H1 (cell line): ENCODE results near the gene HCK. TPM values are rescaled to one million over a fixed set of nuclear protein-coding genes. Genes with fewer than 3 reads are reported as not detected.

Experiments used
- ASH2L ChIP-seq: fragments of 200-600, 300-600 bp; sonication (generic); IDR thresholded peaks from one replicate; pipeline ENCODE4 v1.7.1; 2017; ENCODE audit warnings: low read length
- CREB1 ChIP-seq: IDR thresholded peaks from 2 replicates; pipeline ENCODE4 v1.6.1; 2012; ENCODE audit warnings: inconsistent platforms
- HDAC2 ChIP-seq, 2 experiments: fragments of 300-600 bp in 1 of 2; sonication (generic) in 1 of 2; IDR thresholded peaks; 2 replicates each; pipeline ENCODE4 v1.6.1; 2011 to 2012; ENCODE audit warnings: low read depth in 2 of 2, low read length in 2 of 2, mild to moderate bottlenecking in 2 of 2, moderate library complexity in 2 of 2, borderline replicate concordance in 1 of 2, inconsistent platforms in 1 of 2
- KDM1A ChIP-seq: fragments of 200-600, 300-600 bp; sonication (generic); IDR thresholded peaks from 2 replicates; pipeline ENCODE4 v1.7.1; 2016; ENCODE audit warnings: mild to moderate bottlenecking, low read length, borderline replicate concordance
- MAFK ChIP-seq: IDR thresholded peaks from 2 replicates; pipeline ENCODE4 v1.6.1; 2012; ENCODE audit warnings: low read depth, mild to moderate bottlenecking, improper control_type of control experiment, low read length
- MAX ChIP-seq: IDR thresholded peaks from 2 replicates; pipeline ENCODE4 v1.6.1; 2012; ENCODE audit warnings: inconsistent platforms
- NANOG ChIP-seq: IDR thresholded peaks from 2 replicates; pipeline ENCODE4 v1.6.1; 2011; ENCODE audit warnings: low read length, low read depth, mild to moderate bottlenecking, inconsistent platforms; ENCODE audit not compliant: insufficient read depth, poor library complexity, severe bottlenecking
- NRF1 ChIP-seq: IDR thresholded peaks from 2 replicates; pipeline ENCODE4 v1.6.1; 2011; ENCODE audit warnings: mild to moderate bottlenecking, low read depth, low read length, improper control_type of control experiment
- PHF8 ChIP-seq: fragments of 200-600 bp; sonication (generic); conservative IDR thresholded peaks from 2 replicates; pipeline ENCODE4 v1.7.1; 2012; ENCODE audit warnings: low read depth, mild to moderate bottlenecking, inconsistent platforms, low read length, moderate library complexity
- POLR2A ChIP-seq, 2 experiments: IDR thresholded peaks; 1 replicate in 1 of 2; 2 replicates in 1 of 2; pipeline ENCODE4 v1.6.1; 2011; ENCODE audit warnings: low read depth in 2 of 2, low read length in 2 of 2, mild to moderate bottlenecking in 2 of 2; ENCODE audit errors: control extremely low read depth in 1 of 2
- RFX5 ChIP-seq: IDR thresholded peaks from 2 replicates; pipeline ENCODE4 v1.6.1; 2011; ENCODE audit warnings: low read depth, low read length, improper control_type of control experiment, borderline replicate concordance
- SAP30 ChIP-seq: fragments of 300-600 bp; sonication (generic); IDR thresholded peaks from 2 replicates; pipeline ENCODE4 v1.7.1; 2012; ENCODE audit warnings: low read length, moderate library complexity, mild to moderate bottlenecking, inconsistent platforms; ENCODE audit not compliant: insufficient read depth, insufficient replicate concordance
- SIX5 ChIP-seq: IDR thresholded peaks from 2 replicates; pipeline ENCODE4 v1.6.1; 2011; ENCODE audit warnings: mild to moderate bottlenecking, low read depth, low read length
- TAF1 ChIP-seq: IDR thresholded peaks from 2 replicates; pipeline ENCODE4 v1.6.1; 2011; ENCODE audit warnings: mild to moderate bottlenecking, low read depth, low read length
- TBP ChIP-seq: IDR thresholded peaks from 2 replicates; pipeline ENCODE4 v1.6.1; 2011; ENCODE audit warnings: low read depth, low read length, improper control_type of control experiment
- TEAD4 ChIP-seq: IDR thresholded peaks from 2 replicates; pipeline ENCODE4 v1.6.1; 2012; ENCODE audit warnings: low read depth, low read length, inconsistent platforms, mixed read lengths
- YY1 ChIP-seq: IDR thresholded peaks from 2 replicates; pipeline ENCODE4 v1.6.1; 2011; ENCODE audit warnings: low read depth, mild to moderate bottlenecking, low read length
- ZNF274 ChIP-seq: IDR thresholded peaks from 2 replicates; pipeline ENCODE4 v1.7.0; 2012; ENCODE audit warnings: low read length, borderline replicate concordance; ENCODE audit errors: extremely low read depth
- polyA plus RNA-seq, 7 experiments: library from polyadenylated mRNA; depleted of rRNA in 3 of 7; stranded (reverse) in 5 of 7; unstranded in 2 of 7; fragments of >200 nt in 5 of 7; fragments of 200-250 nt in 2 of 7; gene quantifications; 1 replicate in 5 of 7; 2 replicates in 1 of 7; 4 replicates in 1 of 7; pipeline versions ENCODE4 v1.2.1 to v1.2.3, GENCODE V29; 2011 to 2013; ENCODE audit warnings: missing spikeins in 2 of 7, mixed read lengths in 2 of 7
- total RNA-seq: library from RNA; stranded (reverse); fragmentation: NEBNext Ultra II Directional; extraction: Animal tissue kit (Norgen Biotek cat#: 25700); gene quantifications from 2 replicates; pipeline ENCODE4 v1.2.1, GENCODE V29; 2021
- TF ChIP-seq, protein P1 (sequence below): IDR thresholded peaks from 2 replicates; pipeline ENCODE4 v1.6.1; 2011; ENCODE audit warnings: low read length, improper control_type of control experiment
- TF ChIP-seq, protein P2 (sequence below), 3 experiments: IDR thresholded peaks; 1 replicate in 2 of 3; 2 replicates in 1 of 3; pipeline versions ENCODE4 v1.5.1 to v1.6.1; 2011; ENCODE audit warnings: low read length in 3 of 3, mild to moderate bottlenecking in 3 of 3, inconsistent platforms in 2 of 3, low read depth in 1 of 3, moderate library complexity in 1 of 3; ENCODE audit not compliant: insufficient read depth in 1 of 3; ENCODE audit errors: control extremely low read depth in 1 of 3

Gene HCK
- total and polyA plus RNA-seq, 2 of the 8 experiments (the other 6 are each of a cell fraction or from before 2014, with no cell fraction given), result 0.37 to 4.3 TPM

DNA sequence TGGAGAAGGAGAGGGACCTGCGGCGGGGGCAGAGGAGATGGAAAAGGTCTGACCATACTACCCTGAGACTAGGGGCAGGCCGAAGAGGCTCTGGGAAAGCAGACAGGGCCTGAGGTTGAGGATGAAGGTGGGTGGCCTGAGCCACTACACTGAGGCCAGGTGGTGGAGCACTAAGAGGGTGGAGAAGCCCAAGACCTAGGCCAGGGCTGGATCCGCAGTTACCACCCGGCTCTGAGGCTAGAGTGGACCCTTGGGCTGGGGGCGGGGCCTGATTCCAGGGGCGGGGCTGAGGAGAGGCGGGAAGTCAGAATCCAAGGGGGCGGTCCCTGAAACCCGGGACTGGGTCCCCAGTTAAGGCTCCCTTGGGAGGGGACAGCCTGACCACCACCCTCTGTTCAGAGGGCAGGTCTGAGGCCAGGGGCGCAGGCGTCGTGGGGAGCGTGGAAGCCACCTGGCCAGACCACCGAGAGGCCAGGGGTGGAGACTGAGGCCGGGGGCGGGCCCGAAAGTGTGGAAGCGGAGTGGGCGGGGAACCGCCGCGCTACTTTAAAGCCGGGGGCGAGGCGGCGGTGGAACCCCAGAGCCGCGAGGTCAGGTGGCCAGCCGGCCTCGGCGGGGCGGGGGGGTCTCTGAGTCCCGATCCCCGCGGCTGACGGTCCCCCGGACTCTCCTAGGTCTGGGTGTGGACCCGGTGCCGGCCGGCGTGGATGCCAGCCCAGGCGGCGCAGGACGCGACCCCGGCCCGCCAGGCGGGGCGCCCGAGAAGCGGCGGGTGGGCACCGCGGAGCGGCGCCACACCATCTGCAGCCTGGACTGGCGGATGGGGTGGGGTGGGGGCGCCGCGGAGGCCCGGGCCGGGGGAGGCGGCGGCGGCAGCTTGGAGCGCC, 33.5 kb upstream of the HCK start (continued):
- TF ChIP-seq, protein P1, sequence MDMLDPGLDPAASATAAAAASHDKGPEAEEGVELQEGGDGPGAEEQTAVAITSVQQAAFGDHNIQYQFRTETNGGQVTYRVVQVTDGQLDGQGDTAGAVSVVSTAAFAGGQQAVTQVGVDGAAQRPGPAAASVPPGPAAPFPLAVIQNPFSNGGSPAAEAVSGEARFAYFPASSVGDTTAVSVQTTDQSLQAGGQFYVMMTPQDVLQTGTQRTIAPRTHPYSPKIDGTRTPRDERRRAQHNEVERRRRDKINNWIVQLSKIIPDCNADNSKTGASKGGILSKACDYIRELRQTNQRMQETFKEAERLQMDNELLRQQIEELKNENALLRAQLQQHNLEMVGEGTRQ, result peak; percentile 36; the same call in 1 of the 2 replicates
- peak; percentile 59 for TF ChIP-seq TAF1
- peak; percentile 68 for TF ChIP-seq ASH2L
- TF ChIP-seq POLR2A (IDR thresholded peaks at IDR 0.05; ENCODE audit: control extremely low read depth in 1 of 2, low read depth in 2 of 2, low read length in 2 of 2), result peak; percentile 83 to 84; a peak in 2 of 3 replicates
- peak; percentile 86 for TF ChIP-seq TBP
- no peak for TF ChIP-seq SIX5
- no peak for TF ChIP-seq RFX5
- TF ChIP-seq YY1, result no peak
- TF ChIP-seq CREB1, result no peak
- no peak for TF ChIP-seq MAX
- no peak for TF ChIP-seq KDM1A
- TF ChIP-seq NRF1, result no peak
- no peak for TF ChIP-seq NANOG
- no peak for TF ChIP-seq MAFK
- 0 out of 4 replicates have a peak, but pooled peaks of 1 of the 2 experiments have one; percentile 0 for TF ChIP-seq HDAC2 (IDR thresholded peaks at IDR 0.05; ENCODE audit: borderline replicate concordance in 1 of 2, low read depth in 2 of 2, low read length in 2 of 2)
- TF ChIP-seq ZNF274, result no peak
- peak; percentile 61 for TF ChIP-seq PHF8
- TF ChIP-seq, protein P2, sequence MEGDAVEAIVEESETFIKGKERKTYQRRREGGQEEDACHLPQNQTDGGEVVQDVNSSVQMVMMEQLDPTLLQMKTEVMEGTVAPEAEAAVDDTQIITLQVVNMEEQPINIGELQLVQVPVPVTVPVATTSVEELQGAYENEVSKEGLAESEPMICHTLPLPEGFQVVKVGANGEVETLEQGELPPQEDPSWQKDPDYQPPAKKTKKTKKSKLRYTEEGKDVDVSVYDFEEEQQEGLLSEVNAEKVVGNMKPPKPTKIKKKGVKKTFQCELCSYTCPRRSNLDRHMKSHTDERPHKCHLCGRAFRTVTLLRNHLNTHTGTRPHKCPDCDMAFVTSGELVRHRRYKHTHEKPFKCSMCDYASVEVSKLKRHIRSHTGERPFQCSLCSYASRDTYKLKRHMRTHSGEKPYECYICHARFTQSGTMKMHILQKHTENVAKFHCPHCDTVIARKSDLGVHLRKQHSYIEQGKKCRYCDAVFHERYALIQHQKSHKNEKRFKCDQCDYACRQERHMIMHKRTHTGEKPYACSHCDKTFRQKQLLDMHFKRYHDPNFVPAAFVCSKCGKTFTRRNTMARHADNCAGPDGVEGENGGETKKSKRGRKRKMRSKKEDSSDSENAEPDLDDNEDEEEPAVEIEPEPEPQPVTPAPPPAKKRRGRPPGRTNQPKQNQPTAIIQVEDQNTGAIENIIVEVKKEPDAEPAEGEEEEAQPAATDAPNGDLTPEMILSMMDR (IDR thresholded peaks at IDR 0.05; ENCODE audit: control extremely low read depth in 1 of 3, insufficient read depth in 1 of 3, low read depth in 1 of 3, low read length in 3 of 3), result peak; percentile 2 to 39 (median 23)
- TF ChIP-seq SAP30, result peak; percentile 19
- TF ChIP-seq TEAD4, result no peak
